Right lobe of liver (tissue), 6 donors: Measurements from ENCODE around the gene DNAJB5. TPM values are rescaled to one million over a fixed set of nuclear protein-coding genes. Genes with fewer than 3 reads are reported as not detected.

Experiments
- ATAC-seq, 4 donors: fragments of 200-7000 bp; cut with Tn5 transposase; one replicate each; pipeline ENCODE4 v1.9.1; 2020; ENCODE audit warnings: mild to moderate bottlenecking in 4 of 4, moderate library complexity in 4 of 4
- DNase-seq, 3 donors: peaks; one replicate each; pipeline ENCODE4 v3.0.0-alpha.2; 2020
- H3K27ac ChIP-seq, 3 donors: fragments of 200-600 bp; one replicate each; pipeline ENCODE4 v1.8.0; 2022
- H3K27me3 ChIP-seq, 2 donors: fragments of 200-600 bp; one replicate each; pipeline ENCODE4 v1.8.0; 2022
- H3K36me3 ChIP-seq, 4 donors: fragments of 200-600 bp; sonication (generic) in 1 of 4; one replicate each; pipeline versions ENCODE4 v1.5.1 to v1.8.0; 2017 to 2022; ENCODE audit warnings: control low read depth in 1 of 4
- H3K4me1 ChIP-seq, 4 donors: fragments of 200-600 bp; sonication (generic) in 1 of 4; one replicate each; pipeline versions ENCODE4 v1.5.1 to v1.8.0; 2017 to 2022; ENCODE audit warnings: control low read depth in 1 of 4
- H3K4me3 ChIP-seq, 3 donors: fragments of 200-600 bp; one replicate each; pipeline ENCODE4 v1.8.0; 2022
- H3K9me3 ChIP-seq, 4 donors: fragments of 200-600 bp; sonication (generic) in 1 of 4; one replicate each; pipeline versions ENCODE4 v1.5.1 to v1.8.0; 2017 to 2022; ENCODE audit warnings: control low read depth in 1 of 4
- POLR2A ChIP-seq: fragments of 450-650 bp; IDR thresholded peaks from one replicate; pipeline ENCODE4 v1.6.1; 2017; ENCODE audit warnings: antibody characterized with exemption, mild to moderate bottlenecking
- WGBS: methylation state at CpG from one replicate; pipeline ENCODE4 v1.1.6; 2018; ENCODE audit warnings: low coverage, low lambda C conversion rate; ENCODE audit not compliant: insufficient coverage; ENCODE audit errors: missing lambda C conversion rate; 5-methylcytosine and 5-hydroxymethylcytosine counted together
- intact Hi-C, 2 donors: fragments of 100-400 bp; cut with DNase I; formaldehyde crosslinking; loops; one replicate each; pipeline versions ENCODE4 v1.11.2 to v1.14.1; 2022
- total RNA-seq, 6 experiments: library from RNA; depleted of rRNA in 2 of 6; stranded (reverse); fragments of >200 nt in 2 of 6; fragmentation: NEBNext Ultra II Directional in 3 of 6; extraction: Animal tissue kit (Norgen Biotek cat#: 25700) in 3 of 6; gene quantifications; one replicate each; pipeline versions ENCODE4 v1.1.0 to v1.2.4, GENCODE V29; 2016 to 2023
- TF ChIP-seq, protein P1 (sequence below), 4 donors: fragments of 200-600 bp in 3 of 4; fragments of 450-650 bp in 1 of 4; IDR thresholded peaks; one replicate each; pipeline versions ENCODE4 v1.5.1 to v1.8.0; 2016 to 2022; ENCODE audit warnings: antibody characterized with exemption in 4 of 4, mild to moderate bottlenecking in 2 of 4
- donor health status: DM: no; HTN: yes; CAD: no.
- donor health status: DM: no; HTN: no; CAD: no.
- donor health status: DM: no; HTN: no; CAD: no.
- donor health status: DM: no; HTN: yes; CAD: no.
- donor health status: DM: no; HTN: yes; CAD: no.

DNAJB5 gene
- total RNA-seq, 6 experiments from 2014 or later: 1.1 to 3.5 (median 1.7) TPM

DNA sequence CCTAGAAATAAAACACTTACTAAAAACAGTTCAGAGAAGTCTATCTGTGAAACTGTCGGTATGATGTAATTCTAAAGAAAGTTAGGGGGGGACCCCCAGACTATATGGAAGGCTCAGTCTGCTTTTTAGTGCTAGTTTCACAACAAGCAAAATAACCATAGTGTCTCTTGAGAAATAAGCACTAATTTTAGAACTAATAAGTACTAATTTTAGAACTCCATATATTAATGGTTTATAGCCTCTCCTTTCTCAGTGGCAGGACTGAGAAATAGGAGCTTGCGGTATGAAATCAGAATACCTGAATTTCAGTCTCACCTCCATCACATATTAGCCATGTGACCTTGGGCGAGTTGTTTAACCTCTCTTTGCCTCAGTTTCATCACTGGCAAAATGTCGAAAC lies 32.9 kb upstream of the DNAJB5 start:
- Histone ChIP-seq H3K36me3 (no peaks in the 10 kb centered on the region), H3K9me3 (no peaks in the 10 kb centered on the region), H3K27me3 (peaks cover 0 to 5% of the 10 kb centered on the region in 2 donors), H3K4me1 (peaks cover 0 to 7% (median 0%) of the 10 kb centered on the region in 4 donors), H3K4me3 (no peak overlapping the region), H3K27ac (no peak overlapping the region)
- no peak for DNase-seq
- WGBS: 79% methylated on average over 4 of the region's 4 CpGs
- TF ChIP-seq POLR2A: no peak
- TF ChIP-seq, protein P1, sequence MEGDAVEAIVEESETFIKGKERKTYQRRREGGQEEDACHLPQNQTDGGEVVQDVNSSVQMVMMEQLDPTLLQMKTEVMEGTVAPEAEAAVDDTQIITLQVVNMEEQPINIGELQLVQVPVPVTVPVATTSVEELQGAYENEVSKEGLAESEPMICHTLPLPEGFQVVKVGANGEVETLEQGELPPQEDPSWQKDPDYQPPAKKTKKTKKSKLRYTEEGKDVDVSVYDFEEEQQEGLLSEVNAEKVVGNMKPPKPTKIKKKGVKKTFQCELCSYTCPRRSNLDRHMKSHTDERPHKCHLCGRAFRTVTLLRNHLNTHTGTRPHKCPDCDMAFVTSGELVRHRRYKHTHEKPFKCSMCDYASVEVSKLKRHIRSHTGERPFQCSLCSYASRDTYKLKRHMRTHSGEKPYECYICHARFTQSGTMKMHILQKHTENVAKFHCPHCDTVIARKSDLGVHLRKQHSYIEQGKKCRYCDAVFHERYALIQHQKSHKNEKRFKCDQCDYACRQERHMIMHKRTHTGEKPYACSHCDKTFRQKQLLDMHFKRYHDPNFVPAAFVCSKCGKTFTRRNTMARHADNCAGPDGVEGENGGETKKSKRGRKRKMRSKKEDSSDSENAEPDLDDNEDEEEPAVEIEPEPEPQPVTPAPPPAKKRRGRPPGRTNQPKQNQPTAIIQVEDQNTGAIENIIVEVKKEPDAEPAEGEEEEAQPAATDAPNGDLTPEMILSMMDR (IDR thresholded peaks at IDR 0.05): no peak
- ATAC-seq: no peak
- intact Hi-C loops: no loop called here

DNA sequence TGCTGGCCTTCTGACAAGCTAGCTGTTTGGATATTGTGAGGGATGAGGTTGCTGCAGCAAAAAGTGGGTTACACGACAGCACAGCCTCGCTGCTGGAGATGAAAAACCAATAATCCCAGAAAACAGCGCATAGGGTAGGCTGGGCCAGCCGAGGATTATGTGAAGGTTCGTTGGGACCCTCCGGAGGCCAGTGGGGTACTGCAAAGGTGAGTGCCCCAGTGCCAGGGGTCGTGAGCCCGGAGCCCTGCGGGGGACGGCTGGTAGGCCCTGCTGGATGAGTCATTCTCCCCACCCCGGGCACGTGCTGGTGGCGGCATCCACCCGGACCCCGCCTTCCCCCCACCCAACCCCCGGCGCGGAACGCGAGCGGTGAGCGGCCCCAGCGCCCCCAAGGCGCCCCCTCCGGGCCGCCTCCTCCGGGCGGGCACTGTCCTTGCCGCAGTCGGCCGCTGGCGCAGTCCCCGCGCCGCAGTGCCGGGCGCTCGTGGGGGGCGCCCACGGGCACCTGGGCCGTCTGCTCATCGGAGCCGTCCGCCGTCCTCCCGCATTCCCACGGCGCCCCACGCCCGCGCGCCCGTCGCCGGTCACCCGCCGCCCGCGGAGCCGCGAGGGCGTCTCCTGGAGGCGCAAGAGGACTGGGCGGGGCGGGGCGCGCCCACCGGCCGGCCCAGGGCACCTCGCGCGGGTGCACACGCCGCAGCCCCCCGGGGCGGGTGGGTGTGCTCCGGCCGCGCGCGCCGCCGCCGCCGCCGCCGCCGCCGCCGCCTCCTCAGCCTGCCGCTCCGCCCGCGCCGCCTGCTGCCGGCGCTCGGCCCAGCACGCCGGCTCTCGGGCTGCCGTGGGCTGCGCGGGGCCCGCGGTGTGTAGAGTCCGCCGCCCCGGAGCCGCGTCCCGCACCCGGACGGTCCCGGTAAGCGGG lies 31.8 kb upstream of the DNAJB5 start, which contains the start of gene PHF24:
TSS of gene PHF24 (plus strand) at position 794 of the 919 bp plus-strand sequence. CDS start 13,014 bp downstream, outside the sequence.
- DNase-seq (no peak), ATAC-seq (peak; percentile 55 to 75 (median 67))
- Histone ChIP-seq H3K4me3 (peak within 1 kb of the TSS in 2 of 3 donors; percentile 28 to 54), H3K27ac (no peak within 1 kb of the TSS), H3K4me1 (peaks cover 0 to 7% (median 0%) of the 10 kb centered on the region in 4 donors), H3K9me3 (no peaks in the 10 kb centered on the region), H3K27me3 (peaks cover 0 to 5% of the 10 kb centered on the region in 2 donors), H3K36me3 (no peaks in the 10 kb centered on the region)
- no peak for TF ChIP-seq POLR2A
- TF ChIP-seq, protein P1 (IDR thresholded peaks at IDR 0.05): peak in 1 of 4 donors; percentile 25
- 27% methylated on average over 6 of the region's 116 CpGs for WGBS
- intact Hi-C loops: no loop called here

DNA sequence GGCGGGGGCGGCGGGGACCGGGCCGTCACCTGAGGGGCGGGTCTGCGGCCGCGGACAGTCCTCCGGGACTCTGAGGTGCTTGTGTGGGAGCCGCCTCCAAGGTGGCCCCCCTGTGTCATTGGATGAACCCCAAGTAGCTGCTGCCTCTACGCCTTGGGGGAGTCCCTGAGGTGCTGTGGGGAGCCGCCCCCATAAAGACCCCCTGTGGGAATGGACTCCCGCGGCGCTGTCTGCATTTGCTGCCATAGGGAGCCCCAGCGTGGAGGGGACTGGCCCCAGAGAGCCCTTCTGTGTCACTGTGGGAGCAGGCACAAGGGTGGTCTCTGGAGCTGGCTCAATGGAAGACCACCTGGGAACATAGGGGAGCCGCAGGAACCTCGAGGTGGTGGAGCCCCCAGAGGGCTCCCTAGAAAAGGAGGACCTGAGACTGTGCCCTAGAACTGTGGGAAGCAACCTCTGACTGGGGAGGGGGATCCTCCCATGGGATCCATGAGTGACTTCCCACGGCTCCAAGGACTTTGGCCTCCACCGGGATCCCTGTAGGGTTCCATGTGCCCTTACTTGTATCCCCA lies 31.0 kb upstream of the DNAJB5 start:
- no peaks in the 10 kb centered on the region for H3K9me3 ChIP-seq
- TF ChIP-seq POLR2A: no peak
- TF ChIP-seq, protein P1 (IDR thresholded peaks at IDR 0.05): no peak
- no peak for DNase-seq
- H3K4me3 ChIP-seq: peak overlapping the region in 2 of 3 donors; percentile 28 to 54
- no peaks in the 10 kb centered on the region for H3K36me3 ChIP-seq
- 0% methylated on average over 1 of the region's 21 CpGs for WGBS
- H3K27ac ChIP-seq: no peak overlapping the region
- H3K27me3 ChIP-seq: peaks cover 0 to 5% of the 10 kb centered on the region in 2 donors
- H3K4me1 ChIP-seq: peaks cover 0 to 7% (median 0%) of the 10 kb centered on the region in 4 donors
- ATAC-seq: peak in 1 of 4 donors; percentile 16
- intact Hi-C loops: no loop called here

DNA sequence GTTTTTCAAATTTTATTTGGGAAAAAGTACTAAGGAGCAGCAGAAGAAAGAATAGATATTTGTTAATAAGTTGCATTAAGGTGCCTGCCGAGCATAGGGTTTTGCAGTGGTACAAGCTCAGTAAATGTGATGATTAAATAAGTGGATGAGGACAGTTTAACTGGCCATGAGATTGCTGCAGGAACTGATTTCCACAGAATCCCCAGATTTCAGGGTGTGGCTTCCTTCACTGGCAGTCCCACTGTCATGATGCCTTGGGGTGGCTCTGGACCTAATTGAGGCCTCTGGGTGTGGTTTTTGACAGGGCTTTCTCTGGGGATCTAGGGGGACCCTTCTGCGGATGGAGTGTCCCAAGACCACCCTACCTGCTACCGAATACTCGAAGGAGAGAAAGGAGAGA lies 30.1 kb upstream of the DNAJB5 start:
- Histone ChIP-seq H3K9me3 (no peaks in the 10 kb centered on the region), H3K4me3 (no peak overlapping the region), H3K27me3 (peaks cover 0 to 5% of the 10 kb centered on the region in 2 donors), H3K4me1 (peaks cover 0 to 7% (median 0%) of the 10 kb centered on the region in 4 donors), H3K36me3 (no peaks in the 10 kb centered on the region), H3K27ac (no peak overlapping the region)
- DNase-seq (no peak), ATAC-seq (no peak)
- TF ChIP-seq, protein P1 (IDR thresholded peaks at IDR 0.05): no peak
- no peak for TF ChIP-seq POLR2A
- intact Hi-C loops: no loop called here
- WGBS: 67% methylated on average over 1 of the region's 4 CpGs
